GM10266 (cell line): ENCODE results near the gene PLVAP.

Experiments
- DNase-seq: peaks from one replicate; pipeline ENCODE4 v3.0.0; 2012; ENCODE audit errors: extremely low spot score
- TF ChIP-seq, protein P1 (sequence below): IDR thresholded peaks from 2 replicates; pipeline ENCODE4 v1.5.1; 2012; ENCODE audit warnings: mild to moderate bottlenecking, low read depth; ENCODE audit not compliant: control insufficient read depth, insufficient read depth; ENCODE audit errors: missing control alignments

Gene PLVAP, protein sequence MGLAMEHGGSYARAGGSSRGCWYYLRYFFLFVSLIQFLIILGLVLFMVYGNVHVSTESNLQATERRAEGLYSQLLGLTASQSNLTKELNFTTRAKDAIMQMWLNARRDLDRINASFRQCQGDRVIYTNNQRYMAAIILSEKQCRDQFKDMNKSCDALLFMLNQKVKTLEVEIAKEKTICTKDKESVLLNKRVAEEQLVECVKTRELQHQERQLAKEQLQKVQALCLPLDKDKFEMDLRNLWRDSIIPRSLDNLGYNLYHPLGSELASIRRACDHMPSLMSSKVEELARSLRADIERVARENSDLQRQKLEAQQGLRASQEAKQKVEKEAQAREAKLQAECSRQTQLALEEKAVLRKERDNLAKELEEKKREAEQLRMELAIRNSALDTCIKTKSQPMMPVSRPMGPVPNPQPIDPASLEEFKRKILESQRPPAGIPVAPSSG

DNA sequence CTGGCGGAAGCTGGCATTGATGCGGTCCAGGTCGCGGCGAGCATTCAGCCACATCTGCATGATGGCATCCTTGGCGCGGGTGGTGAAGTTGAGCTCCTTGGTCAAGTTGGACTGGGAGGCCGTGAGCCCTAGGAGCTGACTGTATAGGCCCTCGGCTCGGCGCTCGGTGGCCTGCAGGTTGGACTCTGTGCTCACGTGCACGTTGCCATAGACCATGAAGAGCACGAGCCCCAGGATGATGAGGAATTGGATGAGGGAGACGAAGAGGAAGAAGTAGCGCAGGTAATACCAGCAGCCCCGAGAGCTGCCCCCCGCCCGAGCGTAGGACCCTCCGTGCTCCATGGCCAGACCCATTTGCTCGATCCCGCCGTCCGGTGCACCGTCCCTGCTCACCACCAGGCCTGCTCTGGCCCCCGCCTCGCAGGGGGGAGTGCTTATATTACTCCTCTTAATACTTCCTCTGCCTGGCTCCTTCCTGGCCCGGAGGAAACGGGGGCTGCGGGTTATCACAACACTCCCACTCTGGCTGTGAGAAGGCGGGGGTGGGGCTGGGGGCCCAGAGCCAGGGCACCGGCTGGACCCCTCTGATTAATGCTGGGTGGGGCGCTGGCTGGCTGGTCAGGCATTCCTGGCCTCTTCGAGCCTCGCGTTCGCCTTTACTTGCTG lies at the start of gene PLVAP:
PLVAP (minus strand) TSS at position 408 of the 666 bp plus-strand sequence; CDS start at position 354, 54 bp downstream.
- no peak for DNase-seq
- TF ChIP-seq, protein P1, sequence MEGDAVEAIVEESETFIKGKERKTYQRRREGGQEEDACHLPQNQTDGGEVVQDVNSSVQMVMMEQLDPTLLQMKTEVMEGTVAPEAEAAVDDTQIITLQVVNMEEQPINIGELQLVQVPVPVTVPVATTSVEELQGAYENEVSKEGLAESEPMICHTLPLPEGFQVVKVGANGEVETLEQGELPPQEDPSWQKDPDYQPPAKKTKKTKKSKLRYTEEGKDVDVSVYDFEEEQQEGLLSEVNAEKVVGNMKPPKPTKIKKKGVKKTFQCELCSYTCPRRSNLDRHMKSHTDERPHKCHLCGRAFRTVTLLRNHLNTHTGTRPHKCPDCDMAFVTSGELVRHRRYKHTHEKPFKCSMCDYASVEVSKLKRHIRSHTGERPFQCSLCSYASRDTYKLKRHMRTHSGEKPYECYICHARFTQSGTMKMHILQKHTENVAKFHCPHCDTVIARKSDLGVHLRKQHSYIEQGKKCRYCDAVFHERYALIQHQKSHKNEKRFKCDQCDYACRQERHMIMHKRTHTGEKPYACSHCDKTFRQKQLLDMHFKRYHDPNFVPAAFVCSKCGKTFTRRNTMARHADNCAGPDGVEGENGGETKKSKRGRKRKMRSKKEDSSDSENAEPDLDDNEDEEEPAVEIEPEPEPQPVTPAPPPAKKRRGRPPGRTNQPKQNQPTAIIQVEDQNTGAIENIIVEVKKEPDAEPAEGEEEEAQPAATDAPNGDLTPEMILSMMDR, result no peak

DNA sequence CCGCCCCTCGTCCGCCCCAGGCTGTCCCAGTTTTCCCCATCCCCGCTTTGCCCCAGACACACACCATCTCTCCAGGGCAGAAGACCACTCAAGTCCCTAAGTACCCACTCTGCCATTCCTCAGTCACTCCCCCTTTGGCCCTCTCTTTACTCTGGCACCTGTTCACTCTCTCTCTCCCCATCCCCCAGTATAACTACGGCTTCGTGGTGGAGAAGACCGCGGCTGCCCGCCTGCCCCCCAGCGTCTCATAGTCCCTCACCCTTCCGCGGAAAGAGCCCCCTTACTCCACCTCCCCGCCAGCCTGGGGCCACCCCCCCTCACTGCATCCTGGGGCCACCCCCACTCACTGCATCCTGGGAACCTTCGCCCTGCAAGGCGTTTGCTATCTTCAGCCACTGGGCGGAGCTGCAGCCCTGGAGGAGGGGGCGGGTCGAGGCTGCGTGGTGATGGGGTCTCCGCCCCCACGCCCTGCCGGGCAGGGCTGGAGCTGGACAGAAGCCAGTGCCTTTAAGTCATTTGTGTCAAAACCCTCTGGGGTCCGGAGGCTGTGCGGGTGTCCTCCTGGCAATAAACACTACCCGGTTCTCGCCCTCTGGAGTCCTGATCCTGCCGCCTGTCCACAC lies 47.7 kb upstream of the PLVAP start:
- DNase-seq, result peak; percentile 65
- TF ChIP-seq, protein P1, result peak; percentile 63

DNA sequence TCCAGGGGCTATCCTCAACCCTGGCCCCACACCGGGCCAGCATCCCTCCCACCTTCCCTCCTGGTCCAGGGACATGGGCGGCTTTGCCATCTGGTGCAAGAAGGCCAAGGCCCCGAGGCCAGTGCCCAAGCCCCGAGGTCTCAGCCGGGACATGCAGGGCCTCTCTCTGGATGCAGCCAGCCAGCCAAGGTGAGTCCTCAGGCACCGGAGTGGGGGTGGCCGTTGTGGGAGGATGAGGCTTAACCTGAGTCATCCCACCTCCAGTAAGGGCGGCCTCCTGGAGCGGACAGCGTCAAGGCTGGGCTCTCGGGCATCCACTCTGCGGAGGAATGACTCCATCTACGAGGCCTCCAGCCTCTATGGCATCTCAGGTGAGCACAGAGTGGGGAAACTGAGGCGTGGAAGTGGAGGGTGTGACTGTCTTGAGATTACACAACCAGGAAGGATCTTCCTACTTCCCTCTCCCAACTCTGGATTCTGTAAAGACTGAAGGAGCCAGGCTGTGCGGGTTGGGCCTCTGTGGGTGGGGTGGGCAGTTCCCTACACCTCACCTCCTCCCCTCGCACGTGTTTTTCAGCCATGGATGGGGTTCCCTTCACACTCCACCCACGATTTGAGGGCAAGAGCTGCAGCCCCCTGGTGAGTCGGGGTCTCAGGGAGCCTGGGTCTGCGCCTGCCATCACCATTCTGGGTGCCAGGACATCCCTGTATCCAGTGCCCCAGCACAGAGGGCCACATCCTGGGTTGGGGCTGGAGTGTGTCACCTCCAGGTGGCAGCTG lies 46.5 kb upstream of the PLVAP start:
- DNase-seq, result no peak
- TF ChIP-seq, protein P1, result no peak

DNA sequence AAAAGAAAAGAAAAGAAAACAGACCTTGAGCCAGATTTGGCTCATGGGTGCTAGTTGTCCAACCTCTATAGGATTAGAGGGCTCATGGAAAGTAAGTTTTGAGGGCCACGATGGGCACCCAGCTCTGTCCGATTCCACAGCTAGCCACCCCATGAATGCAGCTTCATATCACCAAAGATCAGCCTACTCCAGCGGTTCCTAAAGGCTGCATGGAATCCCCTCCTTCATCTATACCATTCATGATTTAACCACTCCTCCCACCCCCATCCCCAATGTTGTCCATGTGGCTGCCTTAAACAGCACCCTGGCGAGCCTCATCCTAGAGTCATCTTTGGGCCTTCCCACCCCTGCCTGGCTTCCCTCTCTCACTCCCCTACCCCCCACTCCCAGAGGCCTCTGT lies 44.8 kb upstream of the PLVAP start:
- no peak for DNase-seq
- TF ChIP-seq, protein P1, result no peak

DNA sequence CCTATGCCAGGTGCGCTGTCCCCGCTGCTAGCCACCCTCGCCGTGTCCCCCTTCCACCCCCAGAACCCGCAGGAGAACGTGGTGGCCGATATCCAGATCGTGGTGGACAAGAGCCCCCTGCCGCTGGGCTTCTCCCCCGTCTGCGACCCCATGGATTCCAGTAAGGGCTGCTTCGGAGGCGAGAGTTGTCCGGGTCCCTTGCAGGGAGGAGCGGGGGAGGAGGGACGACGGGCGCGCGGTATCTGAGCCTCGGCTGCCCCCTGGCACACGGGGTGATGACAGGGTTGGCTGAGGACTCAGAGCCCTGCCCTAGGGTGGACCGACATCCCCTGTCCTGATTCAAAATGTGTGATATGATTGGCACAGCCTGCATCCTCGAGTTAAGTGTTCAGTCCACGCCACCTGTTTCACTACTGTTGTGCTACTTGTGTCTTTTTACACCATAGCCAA lies 43.4 kb upstream of the PLVAP start:
- peak; percentile 40 for DNase-seq
- TF ChIP-seq, protein P1, result no peak

DNA sequence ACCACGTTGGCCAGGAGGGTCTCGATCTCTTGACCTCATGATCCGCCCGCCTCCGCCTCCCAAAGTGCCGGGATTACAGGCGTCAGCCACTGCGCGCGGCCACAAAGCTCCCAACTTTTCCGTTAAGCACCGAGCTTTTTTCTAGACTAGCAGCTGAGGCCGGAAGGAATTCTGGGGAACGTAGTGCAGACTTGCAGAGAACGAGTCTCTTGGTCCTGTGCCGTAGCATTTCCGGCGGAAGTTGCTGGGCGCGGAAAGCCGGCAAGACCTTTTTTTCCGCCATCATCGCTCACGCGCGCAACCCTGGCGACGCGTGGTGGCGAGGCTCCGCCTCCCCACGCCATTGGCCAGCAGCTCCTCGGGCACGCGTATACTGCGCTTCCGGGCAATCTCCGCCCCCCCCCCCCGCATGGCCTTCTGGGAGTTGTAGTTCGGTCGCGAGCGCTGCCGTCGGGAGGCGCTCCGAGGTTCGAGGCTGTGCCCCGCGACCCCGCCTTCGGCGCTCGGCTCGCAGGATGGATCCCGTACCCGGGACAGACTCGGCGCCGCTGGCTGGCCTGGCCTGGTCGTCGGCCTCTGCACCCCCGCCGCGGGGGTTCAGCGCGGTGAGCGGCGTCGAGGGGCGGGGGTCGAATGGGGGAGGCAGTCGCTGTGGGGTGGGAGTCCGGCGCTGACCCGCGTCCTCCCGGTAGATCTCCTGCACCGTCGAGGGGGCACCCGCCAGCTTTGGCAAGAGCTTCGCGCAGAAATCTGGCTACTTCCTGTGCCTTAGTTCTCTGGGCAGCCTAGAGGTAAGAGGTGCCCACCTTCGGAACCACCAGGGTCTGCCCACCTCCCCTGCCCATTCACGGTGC lies 42.7 kb upstream of the PLVAP start, which contains the start of gene MVB12A:
MVB12A (plus strand) TSS at position 427 of the 854 bp plus-strand sequence; CDS start at position 516, 89 bp downstream.
- peak; percentile 98 for DNase-seq
- TF ChIP-seq, protein P1, result no peak
